ENCODE results near the gene FAM53B. TPM values are rescaled to one million over a fixed set of nuclear protein-coding genes. Genes with fewer than 3 reads are reported as not detected.

FAM53B gene
- total and polyA plus RNA-seq, 3 experiments from 2014 or later: 28.8 to 41.6 (median 29.2) TPM

- Histone ChIP-seq H3K9me3 (ENCODE audit: low read length) (no peaks in the 10 kb centered on the region), H3K4me1 (ENCODE audit: insufficient read depth, low read length) (no peaks in the 10 kb centered on the region), H3K4me3 (ENCODE audit: low read length) (no peak overlapping the region), H3K36me3 (ENCODE audit: insufficient read depth, low read length) (no peaks in the 10 kb centered on the region), H3K27me3 (ENCODE audit: insufficient read depth, low read length, poor library complexity, severe bottlenecking) (no peaks in the 10 kb centered on the region), H3K27ac (ENCODE audit: low read depth, low read length) (no peak overlapping the region)
- ChIA-PET CTCF (no interaction called here), POLR2A (no interaction called here)
- Mint-ChIP-seq H3K36me3 (peaks cover 9 to 68% (median 20%) of the 10 kb centered on the region in 3 donors), H3K4me1 (peaks cover 0 to 4% (median 1%) of the 10 kb centered on the region in 3 donors), H3K9me3 (no peaks in the 10 kb centered on the region), H3K27me3 (no peaks in the 10 kb centered on the region), H3K4me3 (no peak overlapping the region), H3K27ac (no peak overlapping the region)
- no peak for DNase-seq
These were observed 18.1 kb upstream of the FAM53B start for GRCh38 chr10:124762281-124762680.

- Mint-ChIP-seq H3K4me3 (no peak overlapping the region), H3K27me3 (no peaks in the 10 kb centered on the region), H3K9me3 (no peaks in the 10 kb centered on the region), H3K4me1 (peaks cover 0 to 4% (median 1%) of the 10 kb centered on the region in 3 donors), H3K36me3 (peaks cover 9 to 56% (median 18%) of the 10 kb centered on the region in 3 donors), H3K27ac (no peak overlapping the region)
- DNase-seq: no peak
- H3K9me3 ChIP-seq (ENCODE audit: low read length): no peaks in the 10 kb centered on the region
- H3K4me1 ChIP-seq (ENCODE audit: insufficient read depth, low read length): no peaks in the 10 kb centered on the region
- no peak overlapping the region for H3K4me3 ChIP-seq (ENCODE audit: low read length)
- no peaks in the 10 kb centered on the region for H3K36me3 ChIP-seq (ENCODE audit: insufficient read depth, low read length)
- ChIA-PET CTCF (interaction anchor here (0.8 to 2.1 kb wide), 5 partner anchors 10 to 762 kb away, joined by 3 to 15 read pairs (median 4); no protein-coding TSS in a partner anchor), POLR2A (no interaction called here)
- no peaks in the 10 kb centered on the region for H3K27me3 ChIP-seq (ENCODE audit: insufficient read depth, low read length, poor library complexity, severe bottlenecking)
- H3K27ac ChIP-seq (ENCODE audit: low read depth, low read length): no peak overlapping the region
These were observed 12.2 kb upstream of the FAM53B start for GRCh38 chr10:124756156-124756903.

DNA sequence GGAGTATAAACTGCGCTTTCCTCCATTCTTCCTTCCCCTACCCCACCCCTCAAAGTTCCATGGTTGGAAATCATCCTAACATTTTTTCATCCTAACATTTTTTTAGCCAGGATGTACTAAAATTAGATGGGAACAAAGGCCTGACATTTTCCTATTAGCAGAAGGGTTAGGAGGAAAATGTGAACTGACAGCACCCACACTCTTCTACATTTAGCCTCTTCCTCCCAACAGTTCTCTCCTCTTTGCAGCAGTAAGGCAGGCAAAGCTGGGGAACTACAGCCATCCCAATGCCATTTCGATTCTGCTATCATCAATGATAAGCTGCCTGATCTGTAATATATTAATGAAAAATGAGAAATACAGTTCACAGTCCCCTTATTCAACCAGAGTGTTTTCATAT, 11.4 kb upstream of the FAM53B start:
- DNase-seq: no peak
- no peaks in the 10 kb centered on the region for H3K27me3 ChIP-seq (ENCODE audit: insufficient read depth, low read length, poor library complexity, severe bottlenecking)
- Mint-ChIP-seq H3K4me3 (no peak overlapping the region), H3K9me3 (no peaks in the 10 kb centered on the region), H3K27me3 (no peaks in the 10 kb centered on the region), H3K27ac (no peak overlapping the region), H3K36me3 (peaks cover 9 to 51% (median 13%) of the 10 kb centered on the region in 3 donors), H3K4me1 (peaks cover 0 to 4% (median 1%) of the 10 kb centered on the region in 3 donors)
- ChIA-PET POLR2A (no interaction called here), CTCF (interaction anchor here (1.8 to 2.1 kb wide), 2 partner anchors 10 to 216 kb away, joined by 4 to 15 read pairs; no protein-coding TSS in a partner anchor)
- no peaks in the 10 kb centered on the region for H3K36me3 ChIP-seq (ENCODE audit: insufficient read depth, low read length)
- no peaks in the 10 kb centered on the region for H3K4me1 ChIP-seq (ENCODE audit: insufficient read depth, low read length)
- no peaks in the 10 kb centered on the region for H3K9me3 ChIP-seq (ENCODE audit: low read length)
- H3K4me3 ChIP-seq (ENCODE audit: low read length): no peak overlapping the region
- no peak overlapping the region for H3K27ac ChIP-seq (ENCODE audit: low read depth, low read length)

DNA sequence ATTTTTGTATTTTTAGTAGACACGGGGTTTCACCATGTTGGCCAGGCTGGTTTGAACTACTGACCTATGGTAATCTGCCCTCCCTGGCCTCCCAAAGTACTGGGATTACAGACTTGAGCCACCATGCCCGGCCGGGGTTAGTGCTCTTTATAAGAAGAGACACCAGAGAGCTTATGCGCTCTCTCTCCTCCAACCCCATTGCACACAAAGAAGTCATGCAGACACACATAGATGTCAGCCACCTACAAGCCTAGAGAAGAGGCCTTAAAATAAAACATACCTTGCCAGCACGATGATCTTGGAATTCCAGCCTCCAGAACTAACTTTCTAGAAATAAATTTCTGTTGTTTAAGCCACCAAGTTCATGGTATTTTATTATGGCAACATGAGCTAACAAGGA, 10.0 kb upstream of the FAM53B start:
- Histone ChIP-seq H3K36me3 (ENCODE audit: insufficient read depth, low read length) (no peaks in the 10 kb centered on the region), H3K9me3 (ENCODE audit: low read length) (no peaks in the 10 kb centered on the region), H3K4me1 (ENCODE audit: insufficient read depth, low read length) (no peaks in the 10 kb centered on the region), H3K27ac (ENCODE audit: low read depth, low read length) (no peak overlapping the region), H3K27me3 (ENCODE audit: insufficient read depth, low read length, poor library complexity, severe bottlenecking) (no peaks in the 10 kb centered on the region), H3K4me3 (ENCODE audit: low read length) (no peak overlapping the region)
- Mint-ChIP-seq H3K4me3 (no peak overlapping the region), H3K27me3 (no peaks in the 10 kb centered on the region), H3K4me1 (peaks cover 2 to 7% (median 4%) of the 10 kb centered on the region in 3 donors), H3K36me3 (peaks cover 6 to 40% (median 11%) of the 10 kb centered on the region in 3 donors), H3K9me3 (no peaks in the 10 kb centered on the region), H3K27ac (peak overlapping the region in 3 of 8 donors; percentile 4 to 14 (median 7))
- CTCF ChIA-PET: interaction anchor here (0.8 kb wide), 1 partner anchor 12 kb away, joined by 3 read pairs; no protein-coding TSS in a partner anchor
- no peak for DNase-seq
- POLR2A ChIA-PET: no interaction called here

- Histone ChIP-seq H3K27ac (ENCODE audit: low read depth, low read length) (no peak overlapping the region), H3K36me3 (ENCODE audit: insufficient read depth, low read length) (no peaks in the 10 kb centered on the region), H3K27me3 (ENCODE audit: insufficient read depth, low read length, poor library complexity, severe bottlenecking) (no peaks in the 10 kb centered on the region), H3K4me3 (ENCODE audit: low read length) (no peak overlapping the region), H3K9me3 (ENCODE audit: low read length) (no peaks in the 10 kb centered on the region), H3K4me1 (ENCODE audit: insufficient read depth, low read length) (peaks cover 11% of the 10 kb centered on the region)
- peak overlapping the region in 6 of 8 donors; percentile 17 to 78 (median 62) for H3K27ac Mint-ChIP-seq
- POLR2A ChIA-PET: no interaction called here
- H3K4me1 Mint-ChIP-seq: peaks cover 15 to 22% (median 21%) of the 10 kb centered on the region in 3 donors
- H3K4me3 Mint-ChIP-seq: peak overlapping the region in 1 of 7 donors; percentile 2
- H3K27me3 Mint-ChIP-seq: no peaks in the 10 kb centered on the region
- no peaks in the 10 kb centered on the region for H3K9me3 Mint-ChIP-seq
- no peak for DNase-seq
- H3K36me3 Mint-ChIP-seq: peaks cover 0 to 15% (median 0%) of the 10 kb centered on the region in 3 donors
- CTCF ChIA-PET: interaction anchor here (1.2 to 8.9 kb wide), 3 partner anchors 23 to 218 kb away, joined by 4 to 154 read pairs (median 60); no protein-coding TSS in a partner anchor
These were observed 4.9 kb upstream of the FAM53B start for GRCh38 chr10:124748953-124749645.

DNA sequence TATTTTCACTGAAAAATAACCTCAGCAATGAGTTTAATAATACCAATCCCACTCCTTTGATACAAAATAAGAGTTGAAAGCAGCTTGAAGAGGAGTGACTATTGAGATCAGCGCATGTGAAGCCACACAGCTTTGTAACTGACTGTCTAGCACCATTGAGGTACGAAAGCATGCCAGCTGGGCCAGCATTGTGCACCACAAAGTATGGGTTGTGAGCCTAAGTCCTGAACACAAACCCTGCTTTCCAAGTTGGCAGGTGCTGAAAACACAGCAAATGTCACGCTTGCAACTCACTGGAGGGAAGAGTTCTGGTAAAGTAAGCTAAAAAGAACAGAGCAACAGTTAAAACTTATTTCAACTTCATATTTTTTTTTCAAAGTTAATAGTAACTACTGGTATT, 4.0 kb upstream of the FAM53B start:
- Mint-ChIP-seq H3K4me3 (peak overlapping the region in 1 of 7 donors; percentile 40), H3K4me1 (peaks cover 15 to 22% (median 21%) of the 10 kb centered on the region in 3 donors), H3K36me3 (peaks cover 0 to 16% (median 0%) of the 10 kb centered on the region in 3 donors), H3K9me3 (no peaks in the 10 kb centered on the region), H3K27me3 (peaks cover 0 to 1% of the 10 kb centered on the region in 2 donors), H3K27ac (peak overlapping the region in 4 of 8 donors; percentile 18 to 88 (median 46))
- ChIA-PET POLR2A (no interaction called here), CTCF (interaction anchor here (1.2 to 8.9 kb wide), 4 partner anchors 24 to 217 kb away, joined by 4 to 154 read pairs (median 32); no protein-coding TSS in a partner anchor)
- Histone ChIP-seq H3K27ac (ENCODE audit: low read depth, low read length) (no peak overlapping the region), H3K9me3 (ENCODE audit: low read length) (no peaks in the 10 kb centered on the region), H3K36me3 (ENCODE audit: insufficient read depth, low read length) (no peaks in the 10 kb centered on the region), H3K27me3 (ENCODE audit: insufficient read depth, low read length, poor library complexity, severe bottlenecking) (no peaks in the 10 kb centered on the region), H3K4me1 (ENCODE audit: insufficient read depth, low read length) (peaks cover 11% of the 10 kb centered on the region), H3K4me3 (ENCODE audit: low read length) (no peak overlapping the region)
- no peak for DNase-seq

DNA sequence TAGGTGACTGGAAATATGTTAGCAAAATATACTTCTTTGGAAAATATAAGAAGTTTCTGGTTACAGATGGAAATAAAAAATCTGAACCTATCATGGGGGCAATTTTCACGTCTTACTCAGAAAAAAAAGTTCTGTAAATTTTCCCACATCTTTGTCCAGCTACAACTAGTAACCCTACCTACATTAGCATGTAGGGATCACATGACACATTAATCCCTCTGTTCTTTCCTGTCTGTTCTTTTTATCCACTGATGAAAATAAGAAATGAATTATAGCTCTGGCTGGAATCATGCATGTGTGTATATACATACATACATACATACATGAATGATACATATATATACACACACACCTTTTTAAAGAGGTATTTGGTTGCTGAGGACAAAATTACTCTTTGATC, 3.6 kb upstream of the FAM53B start:
- Histone ChIP-seq H3K36me3 (ENCODE audit: insufficient read depth, low read length) (no peaks in the 10 kb centered on the region), H3K27ac (ENCODE audit: low read depth, low read length) (no peak overlapping the region), H3K4me1 (ENCODE audit: insufficient read depth, low read length) (peaks cover 11% of the 10 kb centered on the region), H3K4me3 (ENCODE audit: low read length) (no peak overlapping the region), H3K27me3 (ENCODE audit: insufficient read depth, low read length, poor library complexity, severe bottlenecking) (no peaks in the 10 kb centered on the region), H3K9me3 (ENCODE audit: low read length) (no peaks in the 10 kb centered on the region)
- CTCF ChIA-PET: interaction anchor here (0.6 to 8.9 kb wide), 5 partner anchors 28 to 216 kb away, joined by 3 to 154 read pairs (median 5); no protein-coding TSS in a partner anchor
- DNase-seq: no peak
- H3K4me3 Mint-ChIP-seq: peak overlapping the region in 1 of 7 donors; percentile 40
- peak overlapping the region in 2 of 8 donors; percentile 35 to 57 for H3K27ac Mint-ChIP-seq
- H3K27me3 Mint-ChIP-seq: peaks cover 0 to 1% of the 10 kb centered on the region in 2 donors
- no peaks in the 10 kb centered on the region for H3K9me3 Mint-ChIP-seq
- peaks cover 0 to 19% (median 0%) of the 10 kb centered on the region in 3 donors for H3K36me3 Mint-ChIP-seq
- POLR2A ChIA-PET: no interaction called here
- H3K4me1 Mint-ChIP-seq: peaks cover 16 to 23% (median 22%) of the 10 kb centered on the region in 3 donors

Data from CD8-positive, alpha-beta memory T cell (primary cell).